GM12878 (cell line): ENCODE results near the gene SURF4. TPM values are rescaled to one million over a fixed set of nuclear protein-coding genes. Genes with fewer than 3 reads are reported as not detected.

ENCODE experiments used
- ATAC-seq: fragments of 200-7000 bp; cut with Tn5 transposase; 3 replicates; pipeline ENCODE4 v1.9.1; 2020; ENCODE audit warnings: mild to moderate bottlenecking, moderate library complexity
- BruUV-seq: library from RNA; stranded (reverse); fragments of 400-500 nt; replicated peaks from 2 replicates; lab custom pipeline; 2021; lab: Mats Ljungman, UMichigan
- CTCF ChIA-PET: fragments of 300-600 bp; sonication (Branson Sonifier 250); formaldehyde crosslinking; extraction: SDS; loops from one replicate; lab custom pipeline; 2021; ENCODE audit warnings: inconsistent platforms; lab: Yijun Ruan, JAX
- POLR2A ChIA-PET: fragments of 350-600 bp; formaldehyde crosslinking; extraction: SDS; loops from one replicate; lab custom pipeline; 2021; ENCODE audit warnings: inconsistent platforms; lab: Charles Lee
- RAD21 ChIA-PET: fragments of 300-600 bp; sonication (Branson Sonifier 250); formaldehyde crosslinking; loops from one replicate; lab custom pipeline; 2023; ENCODE audit warnings: antibody characterized with exemption; ENCODE audit not compliant: unreplicated experiment; lab: Charles Lee
- SMC1A ChIA-PET: fragments of 300-600 bp; sonication (Branson Sonifier 250); formaldehyde crosslinking; loops from one replicate; lab custom pipeline; 2023; ENCODE audit not compliant: unreplicated experiment, uncharacterized antibody; lab: Charles Lee
- DNase-seq: peaks from one replicate; pipeline ENCODE4 v3.0.0-alpha.2; 2011; ENCODE audit warnings: low read depth, low spot score
- FAIRE-seq: peaks from 3 replicates; lab custom pipeline; 2011; peaks lifted over from hg19 to GRCh38; lab: Jason Lieb, UNC
- H2AFZ ChIP-seq: 2 replicates; pipeline ENCODE4 v1.6.0; 2011; ENCODE audit warnings: low read depth, low read length, control low read depth; ENCODE audit not compliant: control insufficient read depth
- H3K27ac ChIP-seq: 2 replicates; pipeline ENCODE4 v1.5.1; 2011; ENCODE audit warnings: control low read depth; ENCODE audit not compliant: control insufficient read depth, insufficient read depth
- H3K27me3 ChIP-seq, 2 experiments: replicated peaks in 1 of 2; 2 replicates each; pipeline versions ENCODE4 v1.6.0 to v1.6.1; 2011; ENCODE audit warnings: low read length in 1 of 2; ENCODE audit not compliant: control insufficient read depth in 2 of 2, insufficient read depth in 2 of 2
- H3K36me3 ChIP-seq, 2 experiments: 2 replicates each; pipeline ENCODE4 v1.5.1; 2011; ENCODE audit warnings: low read length in 1 of 2; ENCODE audit not compliant: control insufficient read depth in 2 of 2, insufficient read depth in 2 of 2
- H3K4me1 ChIP-seq: 2 replicates; pipeline ENCODE4 v1.6.1; 2011; ENCODE audit warnings: mild to moderate bottlenecking, low read length, moderate library complexity, mixed read lengths; ENCODE audit not compliant: control insufficient read depth, insufficient read depth
- H3K4me2 ChIP-seq: 2 replicates; pipeline ENCODE4 v1.6.0; 2011; ENCODE audit warnings: control low read depth; ENCODE audit not compliant: control insufficient read depth, insufficient read depth
- H3K4me3 ChIP-seq: fragments of 200-600 bp; sonication (generic); 2 replicates; pipeline ENCODE4 v1.5.1; 2016
- H3K79me2 ChIP-seq: 2 replicates; pipeline ENCODE4 v1.6.0; 2011; ENCODE audit warnings: low read length; ENCODE audit not compliant: control insufficient read depth, insufficient read depth
- H3K9ac ChIP-seq: 2 replicates; pipeline ENCODE4 v1.8.0; 2011; ENCODE audit warnings: low read length, control low read depth, mixed read lengths; ENCODE audit not compliant: control insufficient read depth, insufficient read depth
- H3K9me3 ChIP-seq: replicated peaks from 3 replicates; pipeline ENCODE4 v1.5.1; 2011; ENCODE audit warnings: mild to moderate bottlenecking, low read length; ENCODE audit not compliant: control insufficient read depth, insufficient read depth
- H4K20me1 ChIP-seq: 2 replicates; pipeline ENCODE4 v1.6.0; 2011; ENCODE audit not compliant: control insufficient read depth, insufficient read depth
- ASH2L ChIP-seq: fragments of 300-600, 200-600 bp; sonication (generic); IDR thresholded peaks from 2 replicates; pipeline ENCODE4 v1.6.1; 2017; ENCODE audit warnings: low read depth, mild to moderate bottlenecking, borderline replicate concordance
- ATF7 ChIP-seq: fragments of 450-650 bp; IDR thresholded peaks from 2 replicates; pipeline ENCODE4 v1.6.1; 2016; ENCODE audit warnings: low read depth, mild to moderate bottlenecking
- CBFB ChIP-seq: IDR thresholded peaks from 2 replicates; pipeline ENCODE4 v1.6.1; 2016; ENCODE audit warnings: antibody characterized with exemption, low read depth
- CHD2 ChIP-seq: IDR thresholded peaks from 2 replicates; pipeline ENCODE4 v1.6.1; 2011; ENCODE audit warnings: low read depth, low read length, improper control_type of control experiment, borderline replicate concordance
- NFYB ChIP-seq: IDR thresholded peaks from 2 replicates; pipeline ENCODE4 v1.6.1; 2011; ENCODE audit warnings: low read depth, mild to moderate bottlenecking, low read length, improper control_type of control experiment, moderate library complexity; ENCODE audit not compliant: insufficient read depth
- ZSCAN29 ChIP-seq: fragments of 450-650 bp; IDR thresholded peaks from 2 replicates; pipeline ENCODE4 v1.6.1; 2017; ENCODE audit warnings: mild to moderate bottlenecking, moderate library complexity
- WGBS: methylation state at CpG from one replicate; pipeline ENCODE4 v1.1.6; 2016; ENCODE audit warnings: low lambda C conversion rate; ENCODE audit not compliant: insufficient replicate concordance, insufficient coverage; ENCODE audit errors: missing lambda C conversion rate; 5-methylcytosine and 5-hydroxymethylcytosine counted together
- in situ Hi-C: fragments of 300-500 bp; cut with MboI; formaldehyde crosslinking; loops from 9 replicates; pipeline ENCODE4 v1.14.3; 2018; ENCODE audit warnings: mixed read lengths
- intact Hi-C: fragments of 100-400 bp; cut with micrococcal nuclease; formaldehyde crosslinking; loops from one replicate; pipeline ENCODE4 v1.14.2; 2022; ENCODE audit not compliant: unreplicated experiment
- polyA plus RNA-seq, 11 experiments: library from polyadenylated mRNA; depleted of rRNA in 4 of 11; unstranded in 6 of 11; stranded (reverse) in 5 of 11; fragments of >200 nt; fragmentation: Nextera tagmentation in 4 of 11; fragmentation: Illumina TruSeq in 1 of 11; extraction: Ambion mirVana in 4 of 11; extraction: Trizol in 1 of 11; gene quantifications; 1 replicate in 1 of 11; 2 replicates in 10 of 11; pipeline versions ENCODE4 v1.2.1 to v1.2.3, GENCODE V29; 2011 to 2016; ENCODE audit warnings: inconsistent platforms in 2 of 11, missing spikeins in 2 of 11, low read depth in 1 of 11
- total RNA-seq, 4 experiments: library from RNA; depleted of rRNA in 3 of 4; stranded (reverse); fragments of >200 nt in 3 of 4; fragmentation: Illumina TruSeq in 1 of 4; extraction: Trizol in 1 of 4; gene quantifications; 2 replicates each; pipeline versions ENCODE4 v1.2.1 to v1.2.3, GENCODE V29; 2013 to 2021

SURF4 gene
- total and polyA plus RNA-seq, 10 of the 15 experiments (the other 5 are each of a cell fraction or from before 2014, with no cell fraction given), result 6.4 to 134 (median 78.7) TPM

DNA sequence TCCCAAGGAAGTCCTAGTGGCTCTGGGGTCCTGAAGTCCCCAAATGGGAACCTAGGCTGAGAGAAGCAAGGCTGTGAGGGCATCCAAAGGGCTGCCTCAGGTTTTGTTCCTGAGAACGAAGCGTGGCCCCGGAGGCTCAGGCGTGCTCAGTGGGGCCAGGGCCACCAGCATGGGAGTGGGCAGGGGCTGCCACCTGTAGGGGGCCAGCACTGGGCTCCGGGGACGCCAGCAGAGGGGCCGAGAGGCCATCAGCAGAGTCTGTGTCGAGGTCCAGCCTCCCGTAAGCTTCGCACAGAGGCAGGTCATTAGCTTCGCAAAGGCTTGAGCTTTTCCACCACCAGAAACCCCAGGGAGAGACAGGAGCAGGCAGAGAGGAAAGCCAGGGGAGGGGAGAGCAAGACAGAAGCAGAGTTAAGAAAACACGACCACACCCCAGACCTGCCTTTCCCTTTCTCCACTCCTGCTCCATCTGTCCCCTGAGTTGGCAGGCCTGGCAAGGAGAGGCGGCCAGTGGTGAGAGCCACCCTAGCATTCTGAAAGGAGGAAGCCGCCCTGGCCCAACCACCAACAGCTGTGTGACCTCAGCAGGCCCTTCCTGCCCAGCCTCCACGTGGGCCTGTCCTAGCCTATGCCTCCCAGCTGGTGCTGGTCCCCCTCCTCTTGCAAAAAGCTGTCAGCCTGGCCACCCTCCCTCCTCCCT lies 34.3 kb downstream of the SURF4 start (continued):
- TF ChIP-seq ASH2L (no peak), ZSCAN29 (no peak), NFYB (no peak)
- TF ChIP-seq, all 136 proteins: peak for 0

DNA sequence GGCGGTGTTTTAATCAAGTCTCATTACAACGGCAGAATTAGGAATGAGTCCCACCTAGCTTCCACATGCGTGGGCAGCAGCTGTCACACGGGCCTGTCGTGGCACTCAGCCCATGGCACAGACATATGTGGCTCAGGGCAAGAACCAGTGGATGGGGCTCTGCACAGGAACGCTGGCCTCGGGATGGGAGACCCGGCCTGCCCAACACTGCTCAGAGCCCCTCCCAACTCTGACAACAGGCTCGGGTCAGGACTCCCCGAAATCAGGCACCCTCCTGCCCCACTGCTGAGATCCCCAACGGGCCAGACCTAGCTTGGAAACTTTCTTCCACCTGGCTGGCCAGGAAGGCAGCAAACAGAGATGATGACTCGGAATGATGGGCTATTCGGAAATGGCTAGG lies 34.9 kb downstream of the SURF4 start:
- no peak overlapping the region for H3K4me2 ChIP-seq
- FAIRE-seq, result no peak
- ChIA-PET POLR2A (no interaction called here), CTCF (interaction anchor here (0.6 kb wide), 2 partner anchors 58 to 136 kb away, joined by 3 to 4 read pairs; no protein-coding TSS in a partner anchor), RAD21 (no interaction called here), SMC1A (no interaction called here)
- no peak for TF ChIP-seq CHD2
- TF ChIP-seq ATF7, result no peak
- TF ChIP-seq CBFB, result no peak
- in situ Hi-C loops (no loop called here), intact Hi-C loops (no loop called here)
- H3K27me3 ChIP-seq, result no peaks in the 10 kb centered on the region
- ATAC-seq, result no peak
- no peak overlapping the region for H3K9ac ChIP-seq
- peaks cover 8% of the 10 kb centered on the region for H3K79me2 ChIP-seq
- WGBS, result 88% methylated on average over 13 of the region's 13 CpGs
- no TSS peak for BruUV-seq
- no peaks in the 10 kb centered on the region for H4K20me1 ChIP-seq
- peaks cover 10 to 23% of the 10 kb centered on the region in 2 experiments for H3K36me3 ChIP-seq
- DNase-seq, result no peak
- H3K4me3 ChIP-seq, result no peak overlapping the region
- no peak overlapping the region for H3K27ac ChIP-seq
- H3K4me1 ChIP-seq, result peaks cover 15% of the 10 kb centered on the region
- H2AFZ ChIP-seq, result no peak overlapping the region
- H3K9me3 ChIP-seq, result no peaks in the 10 kb centered on the region
